Measurements from ENCODE around the gene LRIT1. TPM values are rescaled to one million over a fixed set of nuclear protein-coding genes. Genes with fewer than 3 reads are reported as not detected.

The LRIT1 gene
- total RNA-seq, 1 experiment from 2014 or later, result not detected

- Histone ChIP-seq H3K27ac (no peak overlapping the region), H3K4me2 (no peak overlapping the region), H3K79me2 (ENCODE audit: low read depth) (no peaks in the 10 kb centered on the region), H3K4me3 (no peak overlapping the region), H3F3A (ENCODE audit: insufficient read depth, low read depth) (no peaks in the 10 kb centered on the region), H3K9me2 (ENCODE audit: insufficient read depth) (no peaks in the 10 kb centered on the region), H3K27me3 (ENCODE audit: insufficient read depth, low read depth) (peaks cover 96% of the 10 kb centered on the region), H3K9me3 (ENCODE audit: insufficient read depth, low read depth) (no peaks in the 10 kb centered on the region), H2AFZ (no peak overlapping the region), H3K36me3 (ENCODE audit: low read depth) (no peaks in the 10 kb centered on the region), H4K20me1 (ENCODE audit: insufficient read depth) (0 out of 2 replicates have a peak, but pooled peaks cover 3% of the 10 kb centered on the region), H3K4me1 (replicated peaks; ENCODE audit: insufficient read depth) (no peaks in the 10 kb centered on the region)
- CTCF ChIA-PET, result no interaction called here
- POLR2A ChIA-PET (ENCODE audit: unreplicated experiment), result no interaction called here
- TF ChIP-seq CTCF (conservative IDR thresholded peaks at IDR 0.05) (no peak), EZH2 (IDR thresholded peaks at IDR 0.05; ENCODE audit: low read depth) (no peak)
- BruUV-seq (replicated peaks), result no TSS peak
- intact Hi-C loops (cut with micrococcal nuclease; ENCODE audit: unreplicated experiment), result no loop called here
- DNase-seq, result no peak
Observed at GRCh38 chr10:84211566-84211965, 29.8 kb downstream of the LRIT1 start.

GRCh38 chr10:84208023-84208422 is 33.3 kb downstream of the LRIT1 start:
- Histone ChIP-seq H3K9me3 (ENCODE audit: insufficient read depth, low read depth) (no peaks in the 10 kb centered on the region), H3K4me2 (no peak overlapping the region), H3K27me3 (ENCODE audit: insufficient read depth, low read depth) (peaks cover 97% of the 10 kb centered on the region), H3K27ac (no peak overlapping the region), H2AFZ (no peak overlapping the region), H3K36me3 (ENCODE audit: low read depth) (no peaks in the 10 kb centered on the region), H4K20me1 (ENCODE audit: insufficient read depth) (0 out of 2 replicates have a peak, but pooled peaks cover 3% of the 10 kb centered on the region), H3K79me2 (ENCODE audit: low read depth) (no peaks in the 10 kb centered on the region), H3K4me3 (no peak overlapping the region), H3F3A (ENCODE audit: insufficient read depth, low read depth) (no peaks in the 10 kb centered on the region), H3K9me2 (ENCODE audit: insufficient read depth) (no peaks in the 10 kb centered on the region), H3K4me1 (replicated peaks; ENCODE audit: insufficient read depth) (no peaks in the 10 kb centered on the region)
- intact Hi-C loops (cut with micrococcal nuclease; ENCODE audit: unreplicated experiment), result no loop called here
- TF ChIP-seq EZH2 (IDR thresholded peaks at IDR 0.05; ENCODE audit: low read depth), result no peak
- no peak for TF ChIP-seq CTCF (conservative IDR thresholded peaks at IDR 0.05)
- no TSS peak for BruUV-seq (replicated peaks)
- ChIA-PET CTCF (no interaction called here), POLR2A (ENCODE audit: unreplicated experiment) (no interaction called here)
- no peak for DNase-seq

GRCh38 chr10:84205853-84206525 is 35.4 kb downstream of the LRIT1 start:
- POLR2A ChIA-PET (ENCODE audit: unreplicated experiment), result no interaction called here

More at GRCh38 chr10:84205853-84206525, 35.4 kb downstream of the LRIT1 start:
- Histone ChIP-seq H4K20me1 (ENCODE audit: insufficient read depth) (0 out of 2 replicates have a peak, but pooled peaks cover 2% of the 10 kb centered on the region), H3K36me3 (ENCODE audit: low read depth) (no peaks in the 10 kb centered on the region), H3K9me2 (ENCODE audit: insufficient read depth) (no peaks in the 10 kb centered on the region), H3K4me3 (no peak overlapping the region), H3F3A (ENCODE audit: insufficient read depth, low read depth) (no peaks in the 10 kb centered on the region), H3K4me1 (replicated peaks; ENCODE audit: insufficient read depth) (no peaks in the 10 kb centered on the region), H2AFZ (no peak overlapping the region), H3K79me2 (ENCODE audit: low read depth) (no peaks in the 10 kb centered on the region), H3K27me3 (ENCODE audit: insufficient read depth, low read depth) (peaks cover 97% of the 10 kb centered on the region), H3K27ac (no peak overlapping the region), H3K4me2 (no peak overlapping the region), H3K9me3 (ENCODE audit: insufficient read depth, low read depth) (no peaks in the 10 kb centered on the region)
- no peak for DNase-seq
- CTCF ChIA-PET, result no interaction called here
- BruUV-seq (replicated peaks), result no TSS peak
- TF ChIP-seq EZH2 (IDR thresholded peaks at IDR 0.05; ENCODE audit: low read depth), result no peak
- TF ChIP-seq CTCF (conservative IDR thresholded peaks at IDR 0.05), result peak; percentile 14; the same call in 1 of the 2 replicates
- intact Hi-C loops (cut with micrococcal nuclease; ENCODE audit: unreplicated experiment), result no loop called here

All from PC-9 (cell line).